ENCODE results near the gene HEATR5A. TPM values are rescaled to one million over a fixed set of nuclear protein-coding genes. Genes with fewer than 3 reads are reported as not detected.

HEATR5A gene
- total RNA-seq, 2 donors from 2014 or later: 31.7 to 36.4 TPM

GRCh38 chr14:31449971-31450610 lies 29.7 kb upstream of the HEATR5A start:
- Mint-ChIP-seq H3K27ac (no peak overlapping the region), H3K27me3 (ENCODE audit: insufficient read depth) (no peaks in the 10 kb centered on the region), H3K4me3 (no peak overlapping the region), H3K4me1 (no peaks in the 10 kb centered on the region), H3K9me3 (no peaks in the 10 kb centered on the region), H3K36me3 (ENCODE audit: low read depth) (peaks cover 28% of the 10 kb centered on the region)
- no peak for DNase-seq
- H3K27ac ChIP-seq (ENCODE audit: low read depth, low read length): no peak overlapping the region
- H3K27me3 ChIP-seq (ENCODE audit: control insufficient read depth, insufficient read depth, low read length, poor library complexity, severe bottlenecking): no peaks in the 10 kb centered on the region
- peak; percentile 68 for TF ChIP-seq CTCF (conservative IDR thresholded peaks at IDR 0.05)
- 84% methylated on average over 2 of the region's 2 CpGs; no CpG with 5 or more reads in 1 of the 2 experiments for WGBS, 2 experiments (ENCODE audit: insufficient coverage in 1 of 2, insufficient read length in 1 of 2)
- no peaks in the 10 kb centered on the region for H3K4me1 ChIP-seq (ENCODE audit: control insufficient read depth, insufficient read depth, low read length)
- H3K9me3 ChIP-seq (ENCODE audit: control insufficient read depth, low read length): no peaks in the 10 kb centered on the region
- H3K4me3 ChIP-seq (ENCODE audit: low read length): no peak overlapping the region
- H3K9ac ChIP-seq (ENCODE audit: extremely low read depth, low read length, poor library complexity, severe bottlenecking): no peak overlapping the region
- H3K36me3 ChIP-seq (ENCODE audit: control insufficient read depth, insufficient read depth, low read length): peaks cover 52% of the 10 kb centered on the region

GRCh38 chr14:31449136-31449535 lies 28.8 kb upstream of the HEATR5A start:
- TF ChIP-seq CTCF (conservative IDR thresholded peaks at IDR 0.05): no peak
- Histone ChIP-seq H3K27me3 (ENCODE audit: control insufficient read depth, insufficient read depth, low read length, poor library complexity, severe bottlenecking) (no peaks in the 10 kb centered on the region), H3K9me3 (ENCODE audit: control insufficient read depth, low read length) (no peaks in the 10 kb centered on the region), H3K4me1 (ENCODE audit: control insufficient read depth, insufficient read depth, low read length) (no peaks in the 10 kb centered on the region), H3K9ac (ENCODE audit: extremely low read depth, low read length, poor library complexity, severe bottlenecking) (no peak overlapping the region), H3K27ac (ENCODE audit: low read depth, low read length) (no peak overlapping the region), H3K36me3 (ENCODE audit: control insufficient read depth, insufficient read depth, low read length) (peaks cover 52% of the 10 kb centered on the region), H3K4me3 (ENCODE audit: low read length) (no peak overlapping the region)
- H3K4me1 Mint-ChIP-seq: no peaks in the 10 kb centered on the region
- WGBS, 2 experiments (ENCODE audit: insufficient coverage in 1 of 2, insufficient read length in 1 of 2): 86 to 89% methylated on average over 5 to 8 of the region's 8 CpGs
- no peak for DNase-seq
- H3K27ac Mint-ChIP-seq: no peak overlapping the region
- peaks cover 30% of the 10 kb centered on the region for H3K36me3 Mint-ChIP-seq (ENCODE audit: low read depth)
- H3K9me3 Mint-ChIP-seq: no peaks in the 10 kb centered on the region
- no peaks in the 10 kb centered on the region for H3K27me3 Mint-ChIP-seq (ENCODE audit: insufficient read depth)
- H3K4me3 Mint-ChIP-seq: no peak overlapping the region

- Mint-ChIP-seq H3K4me1 (no peaks in the 10 kb centered on the region), H3K36me3 (ENCODE audit: low read depth) (peaks cover 19% of the 10 kb centered on the region), H3K4me3 (no peak overlapping the region), H3K27ac (no peak overlapping the region), H3K27me3 (ENCODE audit: insufficient read depth) (no peaks in the 10 kb centered on the region), H3K9me3 (no peaks in the 10 kb centered on the region)
- no peak for DNase-seq
- Histone ChIP-seq H3K9ac (ENCODE audit: extremely low read depth, low read length, poor library complexity, severe bottlenecking) (no peak overlapping the region), H3K4me3 (ENCODE audit: low read length) (no peak overlapping the region), H3K9me3 (ENCODE audit: control insufficient read depth, low read length) (no peaks in the 10 kb centered on the region), H3K36me3 (ENCODE audit: control insufficient read depth, insufficient read depth, low read length) (peaks cover 32% of the 10 kb centered on the region), H3K4me1 (ENCODE audit: control insufficient read depth, insufficient read depth, low read length) (no peaks in the 10 kb centered on the region), H3K27me3 (ENCODE audit: control insufficient read depth, insufficient read depth, low read length, poor library complexity, severe bottlenecking) (no peaks in the 10 kb centered on the region), H3K27ac (ENCODE audit: low read depth, low read length) (no peak overlapping the region)
- TF ChIP-seq CTCF (conservative IDR thresholded peaks at IDR 0.05): no peak
- 88 to 100% methylated on average over 1 of the region's 1 CpG for WGBS, 2 experiments (ENCODE audit: insufficient coverage in 1 of 2, insufficient read length in 1 of 2)
Observed at GRCh38 chr14:31445703-31446102, 25.4 kb upstream of the HEATR5A start.

Data from endodermal cell (in vitro differentiated cells).